22Rv1 (cell line): Measurements from ENCODE around the gene KRTAP10-5.

ENCODE experiments used
- ZFX ChIP-seq: fragments of 450-650 bp; IDR thresholded peaks from 2 replicates; pipeline ENCODE4 v1.6.1; 2017; ENCODE audit warnings: antibody characterized with exemption, borderline replicate concordance
- TF ChIP-seq, protein P1 (sequence below): fragments of 450-650 bp; IDR thresholded peaks from 2 replicates; pipeline ENCODE4 v1.5.1; 2017; ENCODE audit warnings: mild to moderate bottlenecking

DNA sequence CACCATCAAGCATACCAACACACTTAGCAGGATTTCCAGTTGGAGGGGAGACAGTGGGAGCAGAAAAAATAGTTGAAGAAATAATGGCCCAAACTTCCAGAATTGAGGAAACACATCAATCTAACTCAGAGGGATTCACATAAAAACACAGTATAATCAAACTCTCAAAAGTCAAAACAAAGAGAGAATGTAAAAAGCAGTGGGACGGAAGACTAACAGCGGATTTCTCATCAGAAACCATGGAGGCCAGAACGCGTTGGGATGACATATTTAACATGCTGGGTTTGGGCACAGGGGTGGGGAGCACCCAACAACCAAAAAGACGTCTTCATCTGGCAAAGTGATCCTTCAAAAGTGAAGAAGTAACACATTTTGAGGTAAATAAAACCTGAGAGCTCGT lies 39.5 kb upstream of the KRTAP10-5 start:
- TF ChIP-seq, protein P1, sequence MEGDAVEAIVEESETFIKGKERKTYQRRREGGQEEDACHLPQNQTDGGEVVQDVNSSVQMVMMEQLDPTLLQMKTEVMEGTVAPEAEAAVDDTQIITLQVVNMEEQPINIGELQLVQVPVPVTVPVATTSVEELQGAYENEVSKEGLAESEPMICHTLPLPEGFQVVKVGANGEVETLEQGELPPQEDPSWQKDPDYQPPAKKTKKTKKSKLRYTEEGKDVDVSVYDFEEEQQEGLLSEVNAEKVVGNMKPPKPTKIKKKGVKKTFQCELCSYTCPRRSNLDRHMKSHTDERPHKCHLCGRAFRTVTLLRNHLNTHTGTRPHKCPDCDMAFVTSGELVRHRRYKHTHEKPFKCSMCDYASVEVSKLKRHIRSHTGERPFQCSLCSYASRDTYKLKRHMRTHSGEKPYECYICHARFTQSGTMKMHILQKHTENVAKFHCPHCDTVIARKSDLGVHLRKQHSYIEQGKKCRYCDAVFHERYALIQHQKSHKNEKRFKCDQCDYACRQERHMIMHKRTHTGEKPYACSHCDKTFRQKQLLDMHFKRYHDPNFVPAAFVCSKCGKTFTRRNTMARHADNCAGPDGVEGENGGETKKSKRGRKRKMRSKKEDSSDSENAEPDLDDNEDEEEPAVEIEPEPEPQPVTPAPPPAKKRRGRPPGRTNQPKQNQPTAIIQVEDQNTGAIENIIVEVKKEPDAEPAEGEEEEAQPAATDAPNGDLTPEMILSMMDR: no peak
- TF ChIP-seq ZFX: no peak
